Subcutaneous abdominal adipose tissue (tissue), 5 donors: ENCODE measurements around the gene NKD1.

Experiments used
- H3K27ac ChIP-seq: one replicate; pipeline ENCODE4 v1.7.0; 2013; ENCODE audit warnings: low read depth, mild to moderate bottlenecking, inconsistent platforms, low read length, moderate library complexity
- H3K27me3 ChIP-seq, 5 donors: one replicate each; pipeline ENCODE4 v1.7.0; 2013; ENCODE audit warnings: low read length in 5 of 5, inconsistent platforms in 1 of 5; ENCODE audit not compliant: control insufficient read depth in 5 of 5, insufficient read depth in 4 of 5
- H3K36me3 ChIP-seq, 5 donors: one replicate each; pipeline ENCODE4 v1.7.0; 2013; ENCODE audit warnings: low read length in 5 of 5; ENCODE audit not compliant: control insufficient read depth in 5 of 5, insufficient read depth in 5 of 5
- H3K4me1 ChIP-seq, 5 donors: one replicate each; pipeline ENCODE4 v1.7.0; 2013; ENCODE audit warnings: low read length in 5 of 5, mild to moderate bottlenecking in 3 of 5, moderate library complexity in 1 of 5; ENCODE audit not compliant: control insufficient read depth in 5 of 5, insufficient read depth in 5 of 5
- H3K4me3 ChIP-seq, 5 donors: one replicate each; pipeline ENCODE4 v1.7.0; 2013; ENCODE audit warnings: low read length in 5 of 5, low read depth in 1 of 5
- H3K9ac ChIP-seq, 5 donors: one replicate each; pipeline ENCODE4 v1.7.0; 2013; ENCODE audit warnings: low read length in 5 of 5, mild to moderate bottlenecking in 4 of 5, moderate library complexity in 3 of 5
- H3K9me3 ChIP-seq, 5 donors: one replicate each; pipeline ENCODE4 v1.7.0; 2013; ENCODE audit warnings: low read length in 5 of 5; ENCODE audit not compliant: control insufficient read depth in 5 of 5
- donor health status: healthy.
- donor health status: healthy.
- donor health status: healthy.
- donor health status: healthy.
- donor health status: healthy.

The NKD1 gene

DNA sequence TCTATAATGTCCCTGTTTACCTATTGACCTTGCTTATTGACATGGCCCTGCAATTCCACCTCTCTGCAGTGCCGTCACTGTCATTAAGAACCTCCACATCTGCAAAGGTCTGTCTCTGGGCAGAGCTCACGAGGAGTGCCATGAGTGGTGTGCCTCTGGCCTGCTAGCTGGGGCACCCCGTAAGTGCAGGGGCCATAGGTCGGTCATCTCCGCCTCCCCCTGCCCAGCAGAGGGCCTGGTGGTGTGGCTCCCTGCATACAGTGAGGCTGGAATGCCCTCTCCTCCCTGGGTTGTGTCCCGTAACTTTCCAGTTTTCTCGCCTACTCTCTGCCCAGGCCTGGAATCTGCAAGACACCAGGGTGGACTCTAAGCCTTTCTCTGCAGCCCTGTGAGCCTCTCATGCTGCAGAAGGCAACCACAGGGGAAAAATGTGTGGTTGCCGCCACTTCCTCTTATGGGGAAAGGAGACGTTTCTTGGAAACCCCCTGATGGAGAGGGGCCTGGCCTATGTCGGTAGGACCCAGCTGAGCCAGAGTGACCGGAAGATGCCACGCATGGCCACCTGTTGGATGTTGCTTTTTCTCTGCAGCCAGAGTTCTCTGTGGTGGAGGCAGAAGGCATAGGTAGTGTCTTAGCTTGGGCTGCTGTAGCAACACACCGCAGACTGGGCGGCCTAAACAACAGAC lies 135.6 kb downstream of the NKD1 start:
- H3K4me3 ChIP-seq, result no peak overlapping the region
- no peaks in the 10 kb centered on the region for H3K9me3 ChIP-seq
- no peaks in the 10 kb centered on the region for H3K36me3 ChIP-seq
- H3K27me3 ChIP-seq, result no peaks in the 10 kb centered on the region
- no peak overlapping the region for H3K9ac ChIP-seq
- H3K4me1 ChIP-seq, result peaks cover 0 to 43% (median 3%) of the 10 kb centered on the region in 5 donors
- H3K27ac ChIP-seq, result no peak overlapping the region

DNA sequence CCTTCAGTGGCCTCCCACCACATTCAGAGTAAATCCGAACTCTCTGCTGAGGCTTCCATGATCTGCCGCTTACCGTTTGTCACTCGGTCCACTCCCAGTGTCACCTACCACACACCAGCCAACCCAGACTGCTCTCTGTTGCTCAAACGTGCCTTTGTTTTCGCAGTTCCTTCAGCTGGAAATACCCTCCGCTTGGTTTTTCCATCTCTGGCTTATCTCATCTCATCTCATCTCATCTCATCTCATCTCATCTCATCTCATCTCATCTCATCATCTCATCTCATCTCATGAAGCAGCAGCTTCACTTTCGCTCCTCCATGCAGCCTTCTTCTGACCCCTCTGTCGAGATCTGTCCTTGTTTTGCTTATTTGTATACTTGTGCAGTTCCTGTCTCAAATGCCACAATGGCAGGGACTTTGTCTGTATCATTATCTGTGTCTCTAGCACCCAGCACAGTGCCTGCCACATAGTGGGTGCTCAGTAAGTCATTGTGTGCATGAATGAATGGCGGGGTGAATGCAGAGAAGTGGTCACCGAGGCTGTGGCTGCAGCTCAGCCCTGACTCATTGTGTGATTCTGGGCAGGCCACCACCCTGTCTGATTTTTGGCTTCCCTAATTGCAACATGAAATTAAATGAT lies 136.7 kb downstream of the NKD1 start:
- Histone ChIP-seq H3K27ac (no peak overlapping the region), H3K36me3 (no peaks in the 10 kb centered on the region), H3K4me3 (no peak overlapping the region), H3K27me3 (no peaks in the 10 kb centered on the region), H3K4me1 (peaks cover 0 to 32% (median 3%) of the 10 kb centered on the region in 5 donors), H3K9ac (no peak overlapping the region), H3K9me3 (no peaks in the 10 kb centered on the region)

DNA sequence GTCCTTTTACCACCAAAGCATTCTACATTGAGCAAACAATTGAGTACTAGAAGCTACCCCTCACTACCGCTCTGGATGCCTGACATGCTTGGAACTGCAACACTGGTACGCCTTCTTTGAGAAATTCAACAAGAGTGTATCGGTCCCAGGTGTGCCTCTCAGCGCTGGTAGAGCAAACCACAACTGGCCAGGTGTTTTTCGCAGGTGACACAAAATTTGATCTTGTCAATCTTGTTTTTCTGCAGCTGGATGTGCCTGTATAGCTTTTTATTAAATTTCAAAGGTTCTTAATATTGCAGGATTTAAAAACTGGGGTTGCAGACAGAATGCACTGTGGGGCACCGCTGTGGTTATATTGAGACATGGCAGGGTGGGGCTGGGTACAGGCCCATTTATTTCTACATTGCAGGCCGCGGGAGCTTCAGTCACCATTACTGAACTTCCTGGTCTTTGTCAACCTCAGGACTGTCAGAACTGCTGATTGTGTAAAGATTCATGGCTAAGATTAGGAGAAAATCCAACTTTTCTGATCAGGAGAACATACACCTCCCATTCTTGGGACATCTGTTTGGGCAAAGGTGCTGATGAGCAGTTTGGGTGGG lies 137.4 kb downstream of the NKD1 start:
- Histone ChIP-seq H3K9me3 (no peaks in the 10 kb centered on the region), H3K4me3 (no peak overlapping the region), H3K27ac (no peak overlapping the region), H3K9ac (no peak overlapping the region), H3K36me3 (no peaks in the 10 kb centered on the region), H3K4me1 (peaks cover 0 to 26% (median 3%) of the 10 kb centered on the region in 5 donors), H3K27me3 (no peaks in the 10 kb centered on the region)

DNA sequence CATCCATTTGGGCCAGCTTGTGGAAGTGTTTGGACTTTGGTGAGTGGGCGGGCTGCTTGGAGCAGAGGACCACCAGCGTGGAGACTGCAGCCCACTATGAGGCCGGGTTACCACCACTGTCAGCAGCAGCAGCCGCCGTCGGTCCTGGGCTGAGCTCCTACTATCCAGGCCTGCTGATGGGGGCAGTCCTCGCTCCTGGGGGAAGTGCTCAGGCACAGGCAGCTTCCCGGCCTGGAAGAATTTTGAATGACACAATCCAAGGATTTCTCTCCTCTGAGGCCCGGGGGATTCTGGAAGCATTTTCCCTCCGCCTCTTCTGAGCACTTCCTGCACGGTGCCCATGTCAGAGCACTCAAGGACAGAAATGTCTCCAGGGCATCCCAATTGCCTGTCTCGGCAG lies 139.9 kb downstream of the NKD1 start:
- no peaks in the 10 kb centered on the region for H3K9me3 ChIP-seq
- H3K27me3 ChIP-seq, result no peaks in the 10 kb centered on the region
- H3K36me3 ChIP-seq, result no peaks in the 10 kb centered on the region
- peaks cover 0 to 28% (median 7%) of the 10 kb centered on the region in 5 donors for H3K4me1 ChIP-seq
- no peak overlapping the region for H3K27ac ChIP-seq
- H3K9ac ChIP-seq, result peak overlapping the region in 1 of 5 donors; percentile 20
- no peak overlapping the region for H3K4me3 ChIP-seq

DNA sequence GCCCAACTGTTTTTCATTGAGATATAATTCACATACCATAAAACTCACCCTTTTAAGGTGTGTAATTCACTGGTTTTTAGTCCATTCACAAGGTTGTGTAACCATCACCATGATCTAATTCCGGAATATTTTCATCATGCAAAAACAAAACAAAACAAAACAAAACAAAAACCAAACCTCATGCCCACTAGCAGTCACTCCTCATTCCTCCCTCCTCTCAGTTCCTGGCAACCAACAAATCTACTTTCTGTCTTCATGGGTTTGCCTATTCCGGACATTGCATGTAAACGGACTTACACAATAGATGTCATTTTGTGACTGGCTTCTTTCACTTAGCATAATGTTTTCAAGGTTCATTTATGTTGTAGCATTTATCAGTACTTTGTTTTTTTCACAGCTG lies 140.7 kb downstream of the NKD1 start:
- H3K9me3 ChIP-seq, result no peaks in the 10 kb centered on the region
- no peaks in the 10 kb centered on the region for H3K27me3 ChIP-seq
- no peak overlapping the region for H3K4me3 ChIP-seq
- H3K9ac ChIP-seq, result no peak overlapping the region
- peaks cover 3 to 27% (median 13%) of the 10 kb centered on the region in 5 donors for H3K4me1 ChIP-seq
- no peaks in the 10 kb centered on the region for H3K36me3 ChIP-seq
- H3K27ac ChIP-seq, result no peak overlapping the region

DNA sequence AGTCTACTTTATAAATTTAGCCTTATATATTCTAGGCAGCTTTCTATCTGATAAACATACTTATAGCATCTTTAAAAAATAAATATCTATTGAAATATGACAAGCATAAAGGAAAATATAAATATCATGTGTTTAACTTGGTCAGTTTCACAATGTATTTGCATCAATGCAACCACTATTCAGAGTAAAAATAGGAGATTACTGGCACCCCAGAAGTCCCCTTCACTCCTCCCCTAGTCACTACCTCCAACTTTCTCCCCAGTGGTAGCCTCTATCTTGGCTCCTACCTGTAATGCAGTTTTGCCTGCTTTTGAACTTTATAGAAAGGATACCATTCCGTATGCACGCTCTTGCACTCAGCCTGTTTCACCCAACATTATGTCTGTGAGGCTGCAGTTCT lies 142.0 kb downstream of the NKD1 start:
- no peaks in the 10 kb centered on the region for H3K9me3 ChIP-seq
- H3K27me3 ChIP-seq, result peaks cover 0 to 2% (median 0%) of the 10 kb centered on the region in 5 donors
- no peak overlapping the region for H3K27ac ChIP-seq
- H3K9ac ChIP-seq, result no peak overlapping the region
- H3K4me1 ChIP-seq, result peaks cover 3 to 23% (median 18%) of the 10 kb centered on the region in 5 donors
- no peaks in the 10 kb centered on the region for H3K36me3 ChIP-seq
- H3K4me3 ChIP-seq, result no peak overlapping the region

DNA sequence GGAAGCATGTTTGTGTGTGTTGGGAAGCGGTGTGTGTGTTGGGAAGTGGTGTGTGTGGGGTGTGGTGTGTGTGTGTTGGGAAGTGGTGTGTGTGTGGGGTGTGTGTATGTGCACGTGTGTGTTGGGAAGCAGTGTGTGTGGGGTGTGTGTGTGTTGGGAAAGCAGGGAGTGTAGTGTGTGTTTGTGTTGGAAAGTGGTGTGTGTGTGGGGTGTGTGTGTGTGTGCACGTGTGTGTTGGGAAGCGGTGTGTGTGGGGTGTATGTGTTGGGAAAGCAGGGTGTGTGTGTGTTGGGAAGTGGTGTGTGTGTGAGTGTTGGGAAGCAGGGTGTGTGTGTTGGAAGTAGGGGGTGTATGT lies 144.4 kb downstream of the NKD1 start:
- Histone ChIP-seq H3K27me3 (peaks cover 0 to 2% (median 0%) of the 10 kb centered on the region in 5 donors), H3K36me3 (no peaks in the 10 kb centered on the region), H3K9me3 (no peaks in the 10 kb centered on the region), H3K4me3 (peak overlapping the region in 1 of 5 donors; percentile 61), H3K4me1 (peaks cover 8 to 47% (median 38%) of the 10 kb centered on the region in 5 donors), H3K9ac (no peak overlapping the region), H3K27ac (no peak overlapping the region)

DNA sequence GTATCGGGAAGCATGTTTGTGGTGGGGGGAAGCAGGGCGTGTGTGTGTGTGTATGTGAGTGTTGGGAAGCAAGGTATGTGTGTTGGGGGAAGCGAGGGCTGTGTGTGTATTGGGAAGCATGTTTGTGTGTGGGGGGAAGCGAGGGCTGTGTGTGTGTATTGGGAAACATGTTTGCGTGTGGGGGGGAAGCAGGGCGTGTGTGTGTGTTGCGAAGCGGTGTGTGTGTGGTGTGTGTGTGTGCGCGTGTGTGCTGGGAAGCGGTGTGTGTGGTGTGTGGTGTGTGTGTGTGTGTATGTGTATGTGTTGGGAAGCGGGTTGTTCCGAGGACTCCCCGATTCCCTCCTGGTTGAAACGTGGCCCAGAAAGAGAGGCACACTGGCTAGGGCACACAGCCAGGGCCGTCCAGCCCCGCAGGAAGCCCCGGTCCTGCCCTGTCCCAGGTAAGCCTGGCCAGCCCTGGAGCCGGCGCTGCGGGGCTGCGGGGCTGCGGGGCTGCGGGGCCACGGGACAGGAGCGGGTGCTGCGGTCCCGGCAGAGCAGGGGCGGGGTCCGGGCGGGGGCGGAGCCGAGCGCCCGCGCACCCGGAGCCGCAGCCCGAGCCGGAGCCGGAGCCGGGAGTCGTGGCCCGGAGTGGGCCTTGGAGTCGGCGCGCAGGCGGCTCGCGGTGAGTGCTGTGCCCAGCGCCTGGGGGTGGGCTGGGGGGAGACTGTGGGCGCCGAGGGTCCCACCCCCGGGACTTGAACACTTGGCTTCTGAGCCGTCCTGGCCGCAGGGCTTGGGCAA lies 145.0 kb downstream of the NKD1 start, which contains the start of gene NOD2:
Gene NOD2, plus strand, starts transcription at position 608 of the 783 bp plus-strand sequence. CDS start 5,890 bp downstream, outside the sequence.
- peak within 1 kb of the TSS; percentile 51 to 64 (median 61) for H3K4me3 ChIP-seq
- H3K9me3 ChIP-seq, result no peaks in the 10 kb centered on the region
- H3K27me3 ChIP-seq, result peaks cover 0 to 2% (median 0%) of the 10 kb centered on the region in 5 donors
- no peaks in the 10 kb centered on the region for H3K36me3 ChIP-seq
- no peak within 1 kb of the TSS for H3K27ac ChIP-seq
- H3K4me1 ChIP-seq, result peaks cover 10 to 48% (median 38%) of the 10 kb centered on the region in 5 donors
- H3K9ac ChIP-seq, result peak within 1 kb of the TSS in 4 of 5 donors; percentile 64 to 75 (median 70)

DNA sequence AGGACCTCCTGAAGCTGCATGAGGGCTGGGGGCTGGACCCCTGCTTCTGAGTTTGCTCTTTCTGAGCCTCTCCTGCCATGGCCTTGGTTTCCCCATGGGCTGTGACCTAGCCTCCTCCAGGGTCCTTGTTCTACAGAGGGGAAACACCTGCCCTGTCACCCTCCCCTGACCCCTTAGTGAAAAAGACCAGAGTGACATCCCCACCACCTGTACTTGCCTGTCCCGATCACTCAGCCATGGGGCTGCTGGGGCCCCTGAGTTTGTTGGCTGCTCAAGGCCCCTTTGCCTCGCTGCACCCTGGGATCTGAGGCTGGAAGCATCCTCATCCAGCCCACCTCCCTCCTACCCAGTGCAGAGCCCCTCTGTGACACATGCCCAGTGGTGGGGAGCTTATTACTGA lies 146.0 kb downstream of the NKD1 start:
- Histone ChIP-seq H3K4me3 (peak overlapping the region in 4 of 5 donors; percentile 51 to 64 (median 62)), H3K27ac (no peak overlapping the region), H3K27me3 (peaks cover 0 to 2% (median 0%) of the 10 kb centered on the region in 5 donors), H3K9me3 (no peaks in the 10 kb centered on the region), H3K9ac (peak overlapping the region in 3 of 5 donors; percentile 64 to 75 (median 68)), H3K4me1 (peaks cover 13 to 56% (median 43%) of the 10 kb centered on the region in 5 donors), H3K36me3 (no peaks in the 10 kb centered on the region)
